CD4-positive, alpha-beta T cell treated with Interleukin-12 subunit alpha and Interleukin-12 subunit beta, for 1 hour (primary cell): Measurements from ENCODE around the gene KCNA1.

Source experiments
- DNase-seq: peaks from one replicate; pipeline ENCODE4 v3.0.0-alpha.2; 2020

The KCNA1 gene

DNA sequence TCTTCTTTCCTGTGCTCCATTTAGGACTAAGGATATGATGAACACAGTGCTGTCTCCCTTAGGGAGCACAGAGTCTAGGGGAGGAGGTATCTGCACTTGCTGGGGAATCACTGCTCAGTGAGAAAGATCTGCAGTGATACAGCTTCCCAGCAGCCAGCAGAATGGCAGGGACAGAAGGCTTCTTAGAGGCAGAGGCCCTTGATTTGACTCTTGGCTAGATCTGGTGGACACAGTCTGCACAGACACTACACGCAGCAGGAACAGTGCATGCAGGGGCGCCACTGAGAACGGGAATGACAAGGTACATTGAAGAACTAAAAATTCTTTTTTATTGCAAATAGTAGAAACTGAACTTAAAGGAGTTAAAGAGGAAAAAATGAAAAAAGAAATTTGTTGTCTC, 51.6 kb downstream of the KCNA1 start:
- DNase-seq = no peak

- DNase-seq = no peak
These were observed 53.1 kb downstream of the KCNA1 start for GRCh38 chr12:4962539-4963486.
